ENCODE results near the gene RHOU. TPM values are rescaled to one million over a fixed set of nuclear protein-coding genes. Genes with fewer than 3 reads are reported as not detected.

Gene RHOU
- total and polyA plus RNA-seq, 2 donors (not counting 1 experiment from before 2014, with no cell fraction given), result 0.23 to 11.4 TPM

DNA sequence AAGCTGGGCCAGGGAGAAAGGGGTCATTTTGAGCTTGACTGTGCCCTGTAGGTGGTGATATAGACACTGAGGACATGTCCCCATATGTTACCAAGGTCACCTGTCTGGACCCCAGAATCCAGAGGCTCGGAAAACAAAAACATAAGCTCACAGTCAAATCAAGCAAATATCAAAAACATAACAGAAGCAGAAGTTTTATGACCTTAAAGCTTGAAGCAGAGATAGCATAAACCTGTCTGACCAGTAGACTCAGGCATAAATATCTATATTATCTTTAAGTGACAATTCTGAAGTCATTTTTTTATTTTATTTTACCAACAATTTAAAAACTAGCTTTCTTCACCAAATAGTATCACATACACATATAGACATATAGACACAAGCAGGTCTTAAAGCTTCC, 32.8 kb upstream of the RHOU start:
- TF ChIP-seq CTCF (conservative IDR thresholded peaks at IDR 0.05 in 1 of 2, IDR thresholded peaks at IDR 0.05 in 1 of 2; ENCODE audit: low read depth in 1 of 2, low read length in 2 of 2) (no peak), EZH2 (IDR thresholded peaks at IDR 0.05; ENCODE audit: low read length, missing control alignments) (no peak)
- no peak overlapping the region for H3K27ac ChIP-seq (ENCODE audit: insufficient read depth, low read length)
- H3K4me1 ChIP-seq (ENCODE audit: control insufficient read depth, extremely low read depth, insufficient read depth, low read length), result no peaks in the 10 kb centered on the region
- H4K20me1 ChIP-seq (ENCODE audit: control insufficient read depth, extremely low read depth, insufficient read depth, low read length), result no peaks in the 10 kb centered on the region
- no peak for DNase-seq (ENCODE audit: low read depth in 2 of 2)
- no peak overlapping the region for H3K4me2 ChIP-seq (ENCODE audit: extremely low read depth, insufficient read depth, low read length)
- no peaks in the 10 kb centered on the region for H3K9me3 ChIP-seq (ENCODE audit: control insufficient read depth, insufficient read depth, low read depth, low read length)
- no peak overlapping the region for H3K9ac ChIP-seq (ENCODE audit: insufficient read depth, low read length)
- H3K36me3 ChIP-seq (ENCODE audit: control insufficient read depth, insufficient read depth, low read length), result no peaks in the 10 kb centered on the region
- H3K27me3 ChIP-seq (ENCODE audit: control insufficient read depth, insufficient read depth, low read length), result no peaks in the 10 kb centered on the region
- no peaks in the 10 kb centered on the region for H3K79me2 ChIP-seq (ENCODE audit: control insufficient read depth, insufficient read depth, low read length)
- no peak overlapping the region for H2AFZ ChIP-seq (ENCODE audit: low read length)
- H3K4me3 ChIP-seq (replicated peaks in 1 of 4; ENCODE audit: control extremely low read depth in 1 of 4, insufficient read depth in 1 of 4, low read depth in 3 of 4, low read length in 4 of 4), result no peak overlapping the region

DNA sequence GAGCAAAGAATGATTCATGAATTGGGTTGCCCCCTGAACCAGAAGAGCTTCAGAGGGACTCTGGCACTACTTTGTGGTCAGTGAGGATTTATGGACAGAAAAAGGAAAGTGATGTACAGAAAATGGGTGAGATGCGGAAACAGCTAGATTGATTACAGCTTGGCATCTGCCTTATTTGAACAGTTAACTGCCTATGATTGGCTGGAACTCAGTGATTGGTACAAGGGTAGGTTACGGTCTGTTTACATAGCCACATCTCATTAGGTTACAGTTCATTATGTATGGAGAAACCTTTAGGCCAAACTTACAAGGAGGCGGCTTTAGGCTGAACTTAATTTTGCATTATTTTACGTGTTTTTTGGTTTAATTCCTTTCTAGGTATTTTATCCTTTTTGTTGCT, 29.0 kb upstream of the RHOU start:
- no peaks in the 10 kb centered on the region for H4K20me1 ChIP-seq (ENCODE audit: control insufficient read depth, extremely low read depth, insufficient read depth, low read length)
- no peak for DNase-seq (ENCODE audit: low read depth in 2 of 2)
- TF ChIP-seq EZH2 (IDR thresholded peaks at IDR 0.05; ENCODE audit: low read length, missing control alignments) (no peak), CTCF (conservative IDR thresholded peaks at IDR 0.05 in 1 of 2, IDR thresholded peaks at IDR 0.05 in 1 of 2; ENCODE audit: low read depth in 1 of 2, low read length in 2 of 2) (no peak)

DNA sequence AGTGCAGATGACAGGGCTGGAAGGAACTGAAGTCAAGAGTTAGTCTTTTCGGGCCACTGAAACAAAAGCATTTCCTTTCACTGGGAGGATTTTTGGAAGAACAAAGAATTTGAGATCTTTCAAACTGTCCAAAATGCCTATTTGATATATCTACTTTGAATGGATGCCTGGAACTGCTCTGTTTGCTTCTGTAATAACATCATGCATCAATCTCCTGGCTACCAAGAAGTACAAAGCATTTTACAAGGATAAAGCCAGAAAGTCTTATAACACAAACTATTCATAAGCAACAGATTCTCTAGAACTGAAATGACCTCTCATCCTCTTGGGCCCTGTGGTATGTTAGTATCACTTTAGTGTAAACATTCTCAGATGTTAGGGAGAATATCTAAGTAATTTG, 18.2 kb upstream of the RHOU start:
- Histone ChIP-seq H3K4me2 (ENCODE audit: extremely low read depth, insufficient read depth, low read length) (no peak overlapping the region), H3K79me2 (ENCODE audit: control insufficient read depth, insufficient read depth, low read length) (no peaks in the 10 kb centered on the region), H4K20me1 (ENCODE audit: control insufficient read depth, extremely low read depth, insufficient read depth, low read length) (no peaks in the 10 kb centered on the region), H3K27ac (ENCODE audit: insufficient read depth, low read length) (no peak overlapping the region), H3K27me3 (ENCODE audit: control insufficient read depth, insufficient read depth, low read length) (no peaks in the 10 kb centered on the region), H3K4me3 (replicated peaks in 1 of 4; ENCODE audit: control extremely low read depth in 1 of 4, insufficient read depth in 1 of 4, low read depth in 3 of 4, low read length in 4 of 4) (no peak overlapping the region), H3K9me3 (ENCODE audit: control insufficient read depth, insufficient read depth, low read depth, low read length) (no peaks in the 10 kb centered on the region), H3K4me1 (ENCODE audit: control insufficient read depth, extremely low read depth, insufficient read depth, low read length) (no peaks in the 10 kb centered on the region), H3K9ac (ENCODE audit: insufficient read depth, low read length) (no peak overlapping the region), H3K36me3 (ENCODE audit: control insufficient read depth, insufficient read depth, low read length) (no peaks in the 10 kb centered on the region), H2AFZ (ENCODE audit: low read length) (no peak overlapping the region)
- TF ChIP-seq EZH2 (IDR thresholded peaks at IDR 0.05; ENCODE audit: low read length, missing control alignments), result no peak
- no peak for TF ChIP-seq CTCF (conservative IDR thresholded peaks at IDR 0.05 in 1 of 2, IDR thresholded peaks at IDR 0.05 in 1 of 2; ENCODE audit: low read depth in 1 of 2, low read length in 2 of 2)
- DNase-seq (ENCODE audit: low read depth in 2 of 2), result no peak

More for the DNA sequence above, 29.0 kb upstream of the RHOU start:
- Histone ChIP-seq H3K4me1 (ENCODE audit: control insufficient read depth, extremely low read depth, insufficient read depth, low read length) (no peaks in the 10 kb centered on the region), H3K4me3 (replicated peaks in 1 of 4; ENCODE audit: control extremely low read depth in 1 of 4, insufficient read depth in 1 of 4, low read depth in 3 of 4, low read length in 4 of 4) (no peak overlapping the region), H3K9ac (ENCODE audit: insufficient read depth, low read length) (no peak overlapping the region), H3K27me3 (ENCODE audit: control insufficient read depth, insufficient read depth, low read length) (no peaks in the 10 kb centered on the region), H2AFZ (ENCODE audit: low read length) (no peak overlapping the region), H3K4me2 (ENCODE audit: extremely low read depth, insufficient read depth, low read length) (no peak overlapping the region), H3K9me3 (ENCODE audit: control insufficient read depth, insufficient read depth, low read depth, low read length) (no peaks in the 10 kb centered on the region), H3K36me3 (ENCODE audit: control insufficient read depth, insufficient read depth, low read length) (no peaks in the 10 kb centered on the region), H3K27ac (ENCODE audit: insufficient read depth, low read length) (no peak overlapping the region), H3K79me2 (ENCODE audit: control insufficient read depth, insufficient read depth, low read length) (no peaks in the 10 kb centered on the region)
